ENCODE measurements around the gene CARNS1.
"Not testable (repeated sequence)": the region's sequence is repeated elsewhere in the genome, so short reads cannot be mapped to it uniquely, and the experiment has no call there.

The CARNS1 gene

GRCh38 chr11:67409781-67410368, 5.6 kb upstream of the CARNS1 start:
- no peak for DNase-seq (ENCODE audit: low read depth in 2 of 2)

- DNase-seq (ENCODE audit: low read depth in 2 of 2) = no peak
Measured at GRCh38 chr11:67410369-67410831, 5.1 kb upstream of the CARNS1 start.

- no peak for DNase-seq (ENCODE audit: low read depth in 2 of 2)
Measured at GRCh38 chr11:67410984-67411784, 4.3 kb upstream of the CARNS1 start.

DNA sequence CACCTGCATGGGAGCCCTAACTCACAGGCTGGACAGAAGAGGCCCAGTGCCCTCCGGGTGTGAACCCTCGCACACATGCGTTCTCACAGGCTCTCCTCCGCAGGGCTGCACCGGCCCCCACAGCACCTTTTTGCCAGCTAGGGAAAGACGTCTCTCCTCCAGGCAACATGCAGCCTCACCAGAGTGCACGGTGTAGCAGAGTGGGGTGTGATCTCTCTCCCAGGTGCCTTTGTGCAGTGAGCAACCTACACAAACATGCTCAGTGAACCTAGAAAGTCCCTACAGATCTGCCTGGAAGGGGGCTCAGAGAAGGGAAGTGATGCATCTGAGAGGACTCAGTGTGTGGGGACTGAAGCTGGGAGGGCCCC, 3.7 kb upstream of the CARNS1 start:
- DNase-seq (ENCODE audit: low read depth in 2 of 2) = no peak

DNA sequence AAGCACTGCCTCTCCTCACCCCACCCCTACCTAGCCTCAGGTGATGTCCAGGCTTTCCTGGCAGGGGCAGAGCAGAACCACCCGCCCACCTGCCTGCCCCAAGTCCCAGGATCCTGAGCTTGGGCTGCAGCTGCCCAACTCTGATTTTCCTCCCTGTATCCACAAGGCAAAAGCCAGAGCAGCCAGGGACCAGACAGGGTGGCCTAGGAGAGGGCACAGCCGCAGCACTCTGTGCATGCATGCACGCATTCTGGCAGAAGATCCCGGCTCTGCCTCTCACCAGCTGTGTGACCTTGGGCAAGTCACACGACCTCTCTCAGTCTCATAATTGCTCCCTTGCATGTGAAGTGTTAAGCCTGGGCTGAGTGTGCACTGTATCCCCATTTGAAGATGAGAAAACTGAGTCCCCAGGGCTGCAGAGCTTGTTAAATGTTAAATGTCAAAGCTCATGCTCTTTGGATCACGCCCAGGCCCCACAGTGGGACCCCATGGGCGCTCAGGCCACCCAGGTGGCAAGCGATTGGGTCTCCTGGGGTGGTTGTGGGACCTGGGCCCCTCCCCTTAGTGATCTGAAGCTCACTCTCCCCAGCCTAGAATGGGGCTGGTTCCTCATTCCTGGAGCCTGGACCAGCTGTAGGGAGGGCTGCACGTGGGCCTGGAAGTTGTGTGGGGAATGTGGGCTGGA, 2.8 kb upstream of the CARNS1 start:
- no peak for DNase-seq (ENCODE audit: low read depth in 2 of 2)

- no peak for DNase-seq (ENCODE audit: low read depth in 2 of 2)
Measured at GRCh38 chr11:67413266-67413849, 2.1 kb upstream of the CARNS1 start.

- DNase-seq (ENCODE audit: low read depth in 2 of 2) = peak in 1 of 2 donors; percentile 73
Measured at GRCh38 chr11:67416416-67417335, 1.2 kb downstream of the CARNS1 start.

DNA sequence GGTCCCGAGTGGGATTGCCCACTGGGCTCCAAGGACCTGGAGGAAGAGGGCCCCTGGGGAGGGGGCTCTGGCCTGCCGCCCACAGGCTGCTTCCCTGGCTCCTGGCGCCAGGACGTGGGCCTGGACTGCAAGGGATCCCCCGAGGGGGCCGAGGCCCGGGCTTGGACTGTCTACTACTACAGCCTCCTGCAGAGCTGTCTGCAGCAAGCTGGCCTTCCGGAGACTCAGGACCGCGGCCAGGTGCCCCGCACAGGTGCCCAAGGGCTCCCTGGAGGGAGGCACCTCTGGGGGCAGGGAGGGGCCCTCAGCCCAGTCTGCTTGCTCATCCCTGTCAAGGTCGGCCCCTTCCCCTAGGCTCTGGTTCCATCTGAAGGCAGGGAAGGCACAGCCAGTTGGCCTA, 1.9 kb downstream of the CARNS1 start:
- no peak for DNase-seq (ENCODE audit: low read depth in 2 of 2)

DNA sequence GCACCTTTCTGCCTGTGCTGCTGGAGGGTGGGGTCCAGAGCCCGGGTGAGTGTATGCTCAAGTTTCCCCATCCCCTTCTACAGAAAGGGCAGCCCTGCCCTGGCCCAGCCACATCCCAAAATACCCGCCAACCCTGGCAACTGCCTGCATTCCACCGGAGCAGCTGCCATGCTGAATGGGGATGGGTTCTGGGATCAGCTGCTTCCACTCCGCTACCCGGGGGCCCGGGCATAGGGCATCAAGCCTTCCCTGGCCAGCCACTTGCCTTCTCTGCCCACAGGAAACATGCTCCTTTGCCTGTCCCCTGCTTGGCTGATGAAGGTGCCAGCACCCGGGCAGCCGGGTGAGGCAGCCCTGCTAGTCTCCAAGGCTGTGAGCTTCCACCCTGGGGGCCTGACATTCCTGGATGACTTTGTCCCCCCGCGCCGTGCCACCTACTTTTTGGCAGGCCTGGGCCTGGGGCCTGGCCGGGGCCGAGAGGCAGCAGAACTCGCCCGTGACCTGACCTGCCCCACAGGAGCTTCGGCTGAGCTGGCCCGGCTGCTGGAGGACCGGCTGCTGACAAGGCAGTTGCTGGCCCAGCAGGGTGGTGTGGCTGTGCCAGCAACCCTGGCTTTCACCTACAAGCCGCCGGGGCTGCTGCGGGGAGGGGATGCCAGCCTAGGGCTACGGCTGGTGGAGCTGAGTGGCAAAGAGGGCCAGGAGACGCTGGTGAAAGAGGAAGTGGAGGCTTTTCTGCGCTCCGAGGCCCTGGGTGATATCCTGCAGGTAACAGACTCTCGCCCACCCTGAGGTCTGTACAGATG, 3.2 kb downstream of the CARNS1 start:
- no peak for DNase-seq (ENCODE audit: low read depth in 2 of 2)

DNA sequence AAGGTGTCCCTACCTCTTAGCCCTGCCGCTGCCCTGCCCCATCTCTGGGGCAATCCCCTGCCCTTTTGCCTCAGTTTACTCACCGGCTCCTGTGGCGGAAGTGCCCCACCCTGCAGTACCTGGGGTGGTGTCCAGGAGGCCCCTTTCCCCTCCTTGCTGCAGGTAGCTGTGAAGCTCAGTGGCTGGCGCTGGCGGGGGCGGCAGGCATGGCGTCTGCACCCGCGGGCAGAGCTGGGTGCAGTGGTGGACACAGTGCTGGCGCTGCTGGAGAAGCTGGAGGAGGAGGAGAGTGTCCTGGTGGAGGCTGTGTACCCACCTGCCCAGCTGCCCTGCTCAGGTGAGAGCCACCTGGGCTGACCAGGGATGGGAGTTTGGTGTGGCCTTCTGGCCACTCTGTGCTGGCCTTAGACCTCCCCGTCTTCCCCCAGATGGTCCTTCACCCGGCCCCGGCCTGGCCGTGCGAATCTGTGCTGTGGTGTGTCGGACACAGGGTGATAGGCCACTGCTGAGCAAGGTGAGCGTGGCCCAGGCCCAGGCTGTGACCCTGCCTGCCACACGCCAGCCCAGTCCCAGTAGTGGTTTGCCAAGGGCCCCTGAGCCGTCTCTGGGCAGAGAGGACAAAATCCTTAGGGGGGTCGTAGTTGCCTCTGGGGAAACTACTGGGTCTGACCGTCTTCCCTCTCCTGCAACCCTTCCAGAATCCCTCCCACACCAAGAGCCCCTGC, 4.0 kb downstream of the CARNS1 start:
- DNase-seq (ENCODE audit: low read depth in 2 of 2) = no peak

- no peak for DNase-seq (ENCODE audit: low read depth in 2 of 2)
Measured at GRCh38 chr11:67420147-67420645, 4.7 kb downstream of the CARNS1 start.

- peak; percentile 99 for DNase-seq (ENCODE audit: low read depth in 2 of 2)
Measured at GRCh38 chr11:67420646-67421429, 5.4 kb downstream of the CARNS1 start.

- no peak for DNase-seq (ENCODE audit: low read depth in 2 of 2)
Measured at GRCh38 chr11:67421430-67422031, 6.1 kb downstream of the CARNS1 start.

DNA sequence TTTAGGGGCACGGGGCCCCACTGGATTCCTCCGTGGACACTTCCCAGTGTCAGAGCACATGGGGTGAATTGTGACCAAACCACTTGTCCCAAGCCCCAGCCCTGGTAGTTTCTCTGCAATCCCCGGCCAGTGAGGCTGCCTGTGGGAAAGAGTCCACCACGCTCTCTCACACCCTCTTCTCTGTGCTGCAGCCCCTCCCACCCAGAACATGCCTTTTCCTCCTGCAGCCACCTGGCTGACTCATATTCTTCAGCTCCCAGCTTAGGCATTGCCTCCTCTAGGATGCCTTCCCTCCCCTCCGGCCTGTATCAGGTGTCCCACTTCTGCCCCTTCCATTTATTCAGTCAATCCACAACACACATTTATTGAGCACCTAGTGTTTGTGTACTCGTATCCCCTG, 7.4 kb downstream of the CARNS1 start:
- no peak for DNase-seq (ENCODE audit: low read depth in 2 of 2)

GRCh38 chr11:67423466-67423865, 8.0 kb downstream of the CARNS1 start:
- no peak for DNase-seq (ENCODE audit: low read depth in 2 of 2)

DNA sequence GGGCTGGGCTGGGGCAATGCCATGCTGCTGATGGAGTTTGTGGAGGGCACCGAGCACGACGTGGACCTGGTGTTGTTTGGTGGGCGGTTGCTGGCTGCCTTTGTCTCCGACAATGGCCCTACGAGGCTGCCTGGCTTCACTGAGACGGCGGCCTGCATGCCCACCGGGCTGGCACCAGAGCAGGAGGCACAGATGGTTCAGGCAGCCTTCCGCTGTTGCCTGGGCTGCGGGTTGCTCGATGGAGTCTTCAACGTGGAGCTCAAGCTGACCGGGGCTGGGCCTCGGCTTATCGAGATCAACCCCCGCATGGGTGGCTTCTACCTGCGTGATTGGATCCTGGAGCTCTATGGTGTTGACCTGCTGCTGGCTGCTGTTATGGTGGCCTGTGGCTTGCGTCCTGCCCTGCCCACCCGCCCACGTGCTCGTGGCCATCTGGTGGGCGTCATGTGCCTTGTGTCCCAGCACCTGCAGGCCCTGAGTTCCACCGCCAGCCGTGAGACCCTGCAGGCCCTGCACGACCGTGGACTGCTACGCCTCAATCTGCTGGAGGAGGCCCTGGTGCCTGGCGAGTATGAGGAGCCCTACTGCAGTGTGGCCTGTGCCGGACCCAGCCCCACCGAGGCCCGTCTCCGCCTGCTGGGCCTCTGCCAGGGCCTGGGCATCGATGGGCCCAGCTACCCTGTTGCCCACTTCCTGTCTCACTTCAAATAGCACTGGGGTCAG, 8.6 kb downstream of the CARNS1 start:
- DNase-seq (ENCODE audit: low read depth in 2 of 2) = no peak

DNA sequence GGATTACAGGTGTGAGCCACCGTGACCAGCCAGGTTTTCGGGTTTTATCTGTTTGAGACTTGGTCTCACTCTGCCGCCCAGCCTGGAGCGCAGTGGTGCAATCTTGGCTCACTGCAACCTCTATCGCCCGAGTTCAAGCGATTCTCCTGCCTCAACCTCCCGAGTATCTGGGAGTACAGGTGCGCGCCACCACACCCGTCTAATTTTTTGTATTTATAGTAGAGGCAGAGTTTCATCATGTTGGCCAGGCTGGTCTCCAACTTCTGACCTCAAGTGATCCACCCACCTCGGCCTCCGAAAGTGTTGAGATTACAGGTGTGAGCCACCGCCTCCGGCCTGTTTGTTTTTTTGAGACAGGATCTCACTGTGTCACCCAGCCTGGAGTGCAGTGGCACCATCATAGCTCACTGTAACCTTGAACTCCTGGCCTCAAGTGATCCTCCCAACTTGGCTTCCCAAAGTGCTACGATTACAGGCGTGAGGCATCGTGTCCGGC, 11.9 kb downstream of the CARNS1 start:
- DNase-seq (ENCODE audit: low read depth in 2 of 2) = not testable (repeated sequence)
